ENCODE measurements around the gene CATSPERE. TPM values are rescaled to one million over a fixed set of nuclear protein-coding genes. Genes with fewer than 3 reads are reported as not detected.

The CATSPERE gene
- polyA plus RNA-seq, 4 donors: 0.19 to 0.74 TPM; not detected in 2

DNA sequence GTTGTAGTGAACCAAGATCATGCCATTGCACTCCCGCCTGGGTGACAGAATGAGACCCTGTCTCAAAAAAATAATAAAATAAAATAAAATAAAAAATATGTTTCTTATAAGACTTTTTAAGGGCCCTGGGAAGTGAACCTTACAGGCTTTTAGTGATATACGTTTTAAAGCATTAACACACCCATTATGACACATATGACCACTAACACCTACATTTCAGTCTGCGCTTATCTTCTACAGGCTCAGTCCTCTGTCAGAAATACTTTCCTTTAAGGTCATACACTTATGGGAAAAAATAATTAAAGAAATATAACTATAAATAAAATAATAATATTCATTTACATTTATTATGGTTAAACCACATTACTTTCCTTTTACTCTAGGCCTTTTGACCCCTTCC, 31.3 kb upstream of the CATSPERE start:
- H3K4me1 ChIP-seq (ENCODE audit: control insufficient read depth in 3 of 3, insufficient read depth in 2 of 3, low read depth in 1 of 3, low read length in 2 of 3): no peaks in the 10 kb centered on the region
- 85 to 98% (median 95%) methylated on average over 3 of the region's 3 CpGs for whole genome bisulfite sequencing, 3 donors
- H3K27ac ChIP-seq (ENCODE audit: low read depth in 1 of 3, low read length in 2 of 3): no peak overlapping the region
- DNase-seq (no peak), FAIRE-seq (no peak)
- H3K36me3 ChIP-seq (ENCODE audit: control insufficient read depth in 3 of 3, insufficient read depth in 2 of 3, low read depth in 1 of 3, low read length in 3 of 3): peaks cover 2 to 14% (median 4%) of the 10 kb centered on the region in 3 donors
- no peaks in the 10 kb centered on the region for H3K27me3 ChIP-seq (ENCODE audit: control insufficient read depth in 3 of 3, insufficient read depth in 3 of 3, low read length in 3 of 3)
- no peak overlapping the region for H3K4me3 ChIP-seq (ENCODE audit: low read depth in 1 of 3, low read length in 3 of 3)
- H3K9me3 ChIP-seq (ENCODE audit: control insufficient read depth in 2 of 2, insufficient read depth in 1 of 2, low read depth in 1 of 2, low read length in 1 of 2): no peaks in the 10 kb centered on the region

- FAIRE-seq (no peak), DNase-seq (no peak)
- no peak overlapping the region for H3K27ac ChIP-seq (ENCODE audit: low read depth in 1 of 3, low read length in 2 of 3)
- no peaks in the 10 kb centered on the region for H3K27me3 ChIP-seq (ENCODE audit: control insufficient read depth in 3 of 3, insufficient read depth in 3 of 3, low read length in 3 of 3)
- peaks cover 2 to 18% (median 4%) of the 10 kb centered on the region in 3 donors for H3K36me3 ChIP-seq (ENCODE audit: control insufficient read depth in 3 of 3, insufficient read depth in 2 of 3, low read depth in 1 of 3, low read length in 3 of 3)
- no peak overlapping the region for H3K4me3 ChIP-seq (ENCODE audit: low read depth in 1 of 3, low read length in 3 of 3)
- no peaks in the 10 kb centered on the region for H3K9me3 ChIP-seq (ENCODE audit: control insufficient read depth in 2 of 2, insufficient read depth in 1 of 2, low read depth in 1 of 2, low read length in 1 of 2)
- H3K4me1 ChIP-seq (ENCODE audit: control insufficient read depth in 3 of 3, insufficient read depth in 2 of 3, low read depth in 1 of 3, low read length in 2 of 3): no peaks in the 10 kb centered on the region
Observed at GRCh38 chr1:244431166-244431565, 29.9 kb upstream of the CATSPERE start.

- 47 to 61% (median 59%) methylated on average over 6 of the region's 6 CpGs for WGBS, 3 donors
- no peak for FAIRE-seq
- no peak overlapping the region for H3K27ac ChIP-seq (ENCODE audit: low read depth in 1 of 3, low read length in 2 of 3)
Observed at GRCh38 chr1:244435562-244436205, 25.4 kb upstream of the CATSPERE start.

DNA sequence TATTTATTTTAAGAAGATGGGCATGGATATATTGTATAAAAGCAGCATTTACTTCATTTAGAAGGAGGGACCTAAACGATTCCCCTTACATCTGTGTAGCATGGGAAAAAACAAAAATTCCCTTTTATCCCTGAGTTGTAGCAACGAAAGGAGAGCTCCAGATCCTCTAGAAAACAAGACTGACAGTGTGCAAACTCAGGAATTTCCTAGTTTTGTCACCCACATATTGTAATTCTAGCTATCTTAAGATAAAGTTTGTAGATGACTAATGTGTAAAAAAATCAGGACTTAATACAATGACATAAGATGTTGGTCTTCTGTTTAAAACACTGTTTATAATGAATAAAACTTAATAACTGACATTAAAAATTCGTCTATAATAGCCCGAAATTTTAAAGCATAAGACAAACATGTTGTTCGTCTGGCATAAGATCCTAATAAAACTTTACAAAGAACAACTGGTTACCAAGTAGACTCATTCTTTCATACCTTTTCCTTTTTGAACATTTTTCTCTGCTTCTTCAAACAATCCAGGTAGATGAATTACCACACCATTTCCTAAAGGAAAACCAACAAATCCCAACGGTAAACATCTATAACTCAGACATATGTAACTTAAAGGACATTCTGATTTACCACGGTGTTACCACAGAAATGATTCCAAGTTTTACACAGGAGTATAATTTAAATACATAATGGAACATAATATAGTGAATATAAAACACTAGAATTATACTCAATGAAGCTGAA, 24.6 kb upstream of the CATSPERE start:
- H3K36me3 ChIP-seq (ENCODE audit: control insufficient read depth in 3 of 3, insufficient read depth in 2 of 3, low read depth in 1 of 3, low read length in 3 of 3): peaks cover 2 to 19% (median 4%) of the 10 kb centered on the region in 3 donors
- H3K4me3 ChIP-seq (ENCODE audit: low read depth in 1 of 3, low read length in 3 of 3): no peak overlapping the region
- FAIRE-seq: no peak
- DNase-seq: no peak
- peaks cover 0 to 6% (median 4%) of the 10 kb centered on the region in 3 donors for H3K4me1 ChIP-seq (ENCODE audit: control insufficient read depth in 3 of 3, insufficient read depth in 2 of 3, low read depth in 1 of 3, low read length in 2 of 3)
- H3K9me3 ChIP-seq (ENCODE audit: control insufficient read depth in 2 of 2, insufficient read depth in 1 of 2, low read depth in 1 of 2, low read length in 1 of 2): no peaks in the 10 kb centered on the region
- H3K27me3 ChIP-seq (ENCODE audit: control insufficient read depth in 3 of 3, insufficient read depth in 3 of 3, low read length in 3 of 3): no peaks in the 10 kb centered on the region
- 79 to 87% (median 80%) methylated on average over 7 of the region's 7 CpGs for WGBS, 3 donors
- H3K27ac ChIP-seq (ENCODE audit: low read depth in 1 of 3, low read length in 2 of 3): no peak overlapping the region

More at GRCh38 chr1:244435562-244436205, 25.4 kb upstream of the CATSPERE start:
- Histone ChIP-seq H3K27me3 (ENCODE audit: control insufficient read depth in 3 of 3, insufficient read depth in 3 of 3, low read length in 3 of 3) (no peaks in the 10 kb centered on the region), H3K36me3 (ENCODE audit: control insufficient read depth in 3 of 3, insufficient read depth in 2 of 3, low read depth in 1 of 3, low read length in 3 of 3) (peaks cover 2 to 18% (median 4%) of the 10 kb centered on the region in 3 donors), H3K9me3 (ENCODE audit: control insufficient read depth in 2 of 2, insufficient read depth in 1 of 2, low read depth in 1 of 2, low read length in 1 of 2) (no peaks in the 10 kb centered on the region), H3K4me3 (ENCODE audit: low read depth in 1 of 3, low read length in 3 of 3) (no peak overlapping the region), H3K4me1 (ENCODE audit: control insufficient read depth in 3 of 3, insufficient read depth in 2 of 3, low read depth in 1 of 3, low read length in 2 of 3) (peaks cover 0 to 6% (median 4%) of the 10 kb centered on the region in 3 donors)
- DNase-seq: no peak

- peaks cover 0 to 6% (median 4%) of the 10 kb centered on the region in 3 donors for H3K4me1 ChIP-seq (ENCODE audit: control insufficient read depth in 3 of 3, insufficient read depth in 2 of 3, low read depth in 1 of 3, low read length in 2 of 3)
- no peak overlapping the region for H3K27ac ChIP-seq (ENCODE audit: low read depth in 1 of 3, low read length in 2 of 3)
- no peaks in the 10 kb centered on the region for H3K9me3 ChIP-seq (ENCODE audit: control insufficient read depth in 2 of 2, insufficient read depth in 1 of 2, low read depth in 1 of 2, low read length in 1 of 2)
- H3K27me3 ChIP-seq (ENCODE audit: control insufficient read depth in 3 of 3, insufficient read depth in 3 of 3, low read length in 3 of 3): no peaks in the 10 kb centered on the region
- peaks cover 2 to 20% (median 2%) of the 10 kb centered on the region in 3 donors for H3K36me3 ChIP-seq (ENCODE audit: control insufficient read depth in 3 of 3, insufficient read depth in 2 of 3, low read depth in 1 of 3, low read length in 3 of 3)
- H3K4me3 ChIP-seq (ENCODE audit: low read depth in 1 of 3, low read length in 3 of 3): no peak overlapping the region
- FAIRE-seq (no peak), DNase-seq (no peak)
Observed at GRCh38 chr1:244437086-244437468, 24.0 kb upstream of the CATSPERE start.

DNA sequence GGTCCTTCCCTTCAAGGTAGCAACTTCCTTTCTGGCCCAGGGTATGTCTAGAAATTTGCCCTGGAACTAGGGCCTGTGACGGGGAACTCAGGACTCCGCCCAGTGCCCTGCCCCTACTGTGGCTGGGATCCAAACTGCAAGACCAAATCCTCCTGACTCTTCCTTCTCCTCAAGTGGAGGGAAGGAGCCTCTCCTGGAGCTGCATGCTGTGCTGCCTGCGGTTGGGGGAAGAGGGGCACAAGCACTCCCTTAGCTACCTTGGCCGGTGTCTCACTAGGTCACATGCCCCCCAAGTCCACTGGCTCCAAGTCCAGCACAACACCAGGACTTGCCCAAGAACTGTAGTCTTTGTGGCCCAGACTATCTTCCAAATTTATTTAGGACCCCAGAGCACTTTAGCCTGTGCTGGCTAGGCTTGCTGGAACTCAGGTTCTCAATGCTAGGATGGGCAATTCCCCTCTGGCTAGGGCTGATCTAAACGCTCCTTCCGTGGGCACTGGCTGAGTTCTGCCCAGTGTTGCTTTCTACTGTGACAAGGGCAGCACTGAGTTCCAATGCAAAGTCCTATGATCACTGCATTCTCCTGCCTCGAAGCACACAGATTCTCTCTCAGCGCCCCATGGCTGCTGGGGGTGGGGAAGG, 21.6 kb upstream of the CATSPERE start:
- H3K9me3 ChIP-seq (ENCODE audit: control insufficient read depth in 2 of 2, insufficient read depth in 1 of 2, low read depth in 1 of 2, low read length in 1 of 2): no peaks in the 10 kb centered on the region
- no peak overlapping the region for H3K27ac ChIP-seq (ENCODE audit: low read depth in 1 of 3, low read length in 2 of 3)
- no peak overlapping the region for H3K4me3 ChIP-seq (ENCODE audit: low read depth in 1 of 3, low read length in 3 of 3)
- WGBS, 3 donors: 58 to 73% (median 66%) methylated on average over 8 of the region's 8 CpGs
- DNase-seq (peak in 1 of 2 donors; percentile 49), FAIRE-seq (no peak)
- peaks cover 0 to 6% (median 4%) of the 10 kb centered on the region in 3 donors for H3K4me1 ChIP-seq (ENCODE audit: control insufficient read depth in 3 of 3, insufficient read depth in 2 of 3, low read depth in 1 of 3, low read length in 2 of 3)
- no peaks in the 10 kb centered on the region for H3K27me3 ChIP-seq (ENCODE audit: control insufficient read depth in 3 of 3, insufficient read depth in 3 of 3, low read length in 3 of 3)
- peaks cover 0 to 16% (median 2%) of the 10 kb centered on the region in 3 donors for H3K36me3 ChIP-seq (ENCODE audit: control insufficient read depth in 3 of 3, insufficient read depth in 2 of 3, low read depth in 1 of 3, low read length in 3 of 3)

DNA sequence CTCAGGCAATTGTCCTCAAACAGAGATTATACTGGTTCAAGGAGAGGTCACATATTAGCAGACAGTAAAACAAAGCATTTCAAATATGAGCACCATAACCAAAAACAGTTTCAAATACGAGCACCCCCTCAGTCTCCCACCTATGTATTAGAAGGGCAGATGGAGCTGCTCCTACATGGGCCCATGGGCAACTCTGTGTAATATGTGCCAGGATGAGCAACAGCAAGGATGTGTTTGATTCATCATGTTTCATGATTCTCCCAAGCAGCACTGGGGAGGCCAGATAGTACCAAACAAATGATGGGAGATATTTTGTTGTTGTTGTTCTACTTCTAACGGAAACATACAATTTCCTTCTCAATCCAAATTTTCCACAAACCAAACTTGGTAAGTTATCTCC, 18.2 kb upstream of the CATSPERE start:
- peaks cover 6 to 13% (median 8%) of the 10 kb centered on the region in 3 donors for H3K4me1 ChIP-seq (ENCODE audit: control insufficient read depth in 3 of 3, insufficient read depth in 2 of 3, low read depth in 1 of 3, low read length in 2 of 3)
- DNase-seq (no peak), FAIRE-seq (no peak)
- H3K27ac ChIP-seq (ENCODE audit: low read depth in 1 of 3, low read length in 2 of 3): no peak overlapping the region
- WGBS, 3 donors: 85 to 93% (median 92%) methylated on average over 2 of the region's 2 CpGs
- H3K36me3 ChIP-seq (ENCODE audit: control insufficient read depth in 3 of 3, insufficient read depth in 2 of 3, low read depth in 1 of 3, low read length in 3 of 3): peaks cover 0 to 14% (median 0%) of the 10 kb centered on the region in 3 donors
- H3K4me3 ChIP-seq (ENCODE audit: low read depth in 1 of 3, low read length in 3 of 3): no peak overlapping the region
- H3K27me3 ChIP-seq (ENCODE audit: control insufficient read depth in 3 of 3, insufficient read depth in 3 of 3, low read length in 3 of 3): no peaks in the 10 kb centered on the region
- H3K9me3 ChIP-seq (ENCODE audit: control insufficient read depth in 2 of 2, insufficient read depth in 1 of 2, low read depth in 1 of 2, low read length in 1 of 2): no peaks in the 10 kb centered on the region

DNA sequence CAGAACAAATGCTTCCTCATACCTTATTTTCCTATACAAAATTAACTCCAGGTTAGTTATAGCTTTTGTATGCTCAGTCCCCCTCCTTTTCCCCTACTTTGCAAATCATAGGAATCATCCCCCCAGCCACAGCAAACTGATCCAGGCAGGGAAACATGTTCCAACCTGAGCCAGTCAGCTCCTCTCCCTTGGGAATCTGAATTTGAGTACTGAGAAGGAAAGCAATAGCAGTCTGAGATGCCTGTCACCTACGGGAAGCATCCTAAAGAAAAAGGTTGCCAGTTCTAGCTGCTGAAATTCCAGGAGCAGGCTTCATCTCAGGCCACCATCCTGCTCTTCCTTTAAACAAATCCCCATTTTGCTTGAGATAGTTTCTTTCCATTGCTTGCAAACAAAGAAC, 16.2 kb upstream of the CATSPERE start:
- peak overlapping the region in 1 of 3 donors; percentile 18 for H3K27ac ChIP-seq (ENCODE audit: low read depth in 1 of 3, low read length in 2 of 3)
- H3K4me1 ChIP-seq (ENCODE audit: control insufficient read depth in 3 of 3, insufficient read depth in 2 of 3, low read depth in 1 of 3, low read length in 2 of 3): peaks cover under 1 to 13% (median 8%) of the 10 kb centered on the region in 3 donors

More for the DNA sequence above, 16.2 kb upstream of the CATSPERE start:
- no peak for FAIRE-seq
- 55 to 68% (median 62%) methylated on average over 1 of the region's 1 CpG for WGBS, 3 donors
- H3K4me3 ChIP-seq (ENCODE audit: low read depth in 1 of 3, low read length in 3 of 3): no peak overlapping the region
- no peak for DNase-seq
- H3K27me3 ChIP-seq (ENCODE audit: control insufficient read depth in 3 of 3, insufficient read depth in 3 of 3, low read length in 3 of 3): no peaks in the 10 kb centered on the region
- H3K9me3 ChIP-seq (ENCODE audit: control insufficient read depth in 2 of 2, insufficient read depth in 1 of 2, low read depth in 1 of 2, low read length in 1 of 2): no peaks in the 10 kb centered on the region
- peaks cover 0 to 9% (median 0%) of the 10 kb centered on the region in 3 donors for H3K36me3 ChIP-seq (ENCODE audit: control insufficient read depth in 3 of 3, insufficient read depth in 2 of 3, low read depth in 1 of 3, low read length in 3 of 3)
